UCSD-AML1 (cell line): ENCODE data around the gene PRKN.

Experiments
- DNase-seq: peaks from one replicate; lab custom pipeline; 2025; ENCODE audit not compliant: unreplicated experiment; lab: John Stamatoyannopoulos, UW

Gene PRKN

DNA sequence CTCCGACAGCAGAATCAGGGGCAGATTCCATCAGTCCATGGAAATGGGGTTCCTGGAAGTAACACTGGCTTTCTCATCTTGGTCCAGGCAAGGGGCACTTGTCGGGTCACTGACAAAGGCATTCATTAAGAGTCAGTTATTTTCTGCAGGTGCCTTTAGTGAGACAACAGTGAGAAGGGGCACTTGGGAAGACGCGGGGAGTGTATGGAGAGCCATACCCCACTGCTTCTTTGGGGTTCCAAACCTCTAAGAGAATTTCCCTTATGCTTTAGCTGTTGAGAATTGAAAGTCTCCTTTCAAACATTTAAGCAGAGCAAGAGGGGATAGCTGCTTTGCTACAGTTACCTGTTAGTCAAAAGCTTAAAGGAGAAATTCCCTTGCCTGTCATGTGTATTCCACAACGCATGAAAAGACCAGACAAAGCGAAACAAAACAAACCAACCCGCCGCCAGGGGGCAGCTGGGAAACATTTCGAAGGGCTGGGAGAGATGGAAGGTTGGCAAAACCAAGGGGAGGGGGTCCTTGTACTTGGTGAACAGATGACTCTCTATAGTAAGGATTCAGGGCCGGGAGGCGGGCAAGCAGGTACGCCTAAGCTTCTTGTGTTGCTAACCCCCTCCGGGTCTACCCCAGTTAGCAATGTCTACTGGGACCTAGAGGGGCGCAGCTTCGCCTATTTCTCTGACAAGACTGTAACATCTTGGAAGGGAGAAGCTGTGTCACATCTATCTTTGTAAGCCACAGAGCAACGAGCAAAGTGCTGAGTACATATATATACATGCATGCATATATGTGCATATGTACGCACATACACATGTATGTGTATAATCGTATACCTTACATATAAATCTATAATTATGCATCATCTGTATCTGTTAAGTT lies 978.8 kb downstream of the PRKN start:
- DNase-seq, result peak; percentile 52

DNA sequence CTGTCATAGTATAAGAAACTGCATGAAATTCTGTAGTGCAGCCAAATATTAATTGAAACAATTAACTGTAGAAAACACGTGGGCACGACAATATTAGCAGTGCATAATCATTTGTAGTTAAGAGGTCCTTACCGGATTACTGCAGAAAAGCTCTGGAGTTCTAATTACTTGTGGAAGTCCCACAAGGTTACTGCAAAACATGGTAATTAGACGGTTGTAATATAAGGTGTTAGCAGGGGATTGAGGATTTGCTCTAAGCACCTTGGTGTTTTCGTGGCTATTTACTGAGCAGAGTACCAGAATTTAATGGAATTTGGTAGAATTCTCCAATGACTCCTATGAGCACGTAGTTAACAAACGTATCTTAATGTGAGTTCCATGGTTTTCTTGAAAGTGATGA lies 980.1 kb downstream of the PRKN start:
- DNase-seq, result no peak

GRCh38 chr6:161745594-161746141 lies 981.9 kb downstream of the PRKN start:
- DNase-seq, result no peak

- DNase-seq, result no peak
Measured at GRCh38 chr6:161745128-161745527, 982.4 kb downstream of the PRKN start.

DNA sequence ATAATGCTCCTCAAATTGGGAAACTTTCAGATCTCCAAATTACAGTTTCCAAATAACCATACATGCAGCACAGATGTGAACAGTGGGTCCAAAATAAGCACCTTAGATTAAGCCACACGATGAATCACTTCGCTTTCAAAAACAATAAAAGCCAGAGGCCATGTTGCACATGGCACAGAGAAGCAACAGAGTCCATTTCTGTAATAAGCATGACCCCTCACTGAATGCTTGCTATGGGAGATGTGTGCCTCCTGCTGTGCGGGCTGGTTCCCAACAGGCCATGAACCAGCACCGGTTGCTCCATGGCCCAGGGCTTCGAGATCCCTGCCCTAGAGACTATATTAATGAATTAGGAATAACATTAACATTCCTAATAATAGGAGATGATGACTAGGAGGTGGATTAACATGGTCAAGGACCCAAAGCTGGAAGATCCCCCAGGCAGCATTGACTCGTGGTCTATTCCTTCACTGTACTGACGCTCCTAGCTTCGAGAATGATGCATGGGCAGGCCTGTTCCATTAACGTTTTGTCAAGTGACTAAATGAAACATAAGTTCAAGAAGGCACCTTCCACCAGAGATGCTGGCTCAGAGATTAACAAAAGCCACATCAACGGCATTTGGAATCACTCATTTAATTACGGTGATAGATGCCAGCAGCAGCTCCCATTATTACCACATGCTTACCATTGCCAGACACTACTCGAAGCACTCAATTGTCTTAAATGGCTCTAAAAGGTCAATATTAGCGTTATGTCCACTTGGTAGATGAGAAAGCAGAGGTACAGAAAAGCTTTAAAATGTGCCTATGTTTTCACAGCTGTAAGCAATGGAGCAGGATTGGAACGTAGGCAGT lies 983.1 kb downstream of the PRKN start:
- DNase-seq, result no peak

GRCh38 chr6:161743509-161744178 lies 983.9 kb downstream of the PRKN start:
- no peak for DNase-seq

DNA sequence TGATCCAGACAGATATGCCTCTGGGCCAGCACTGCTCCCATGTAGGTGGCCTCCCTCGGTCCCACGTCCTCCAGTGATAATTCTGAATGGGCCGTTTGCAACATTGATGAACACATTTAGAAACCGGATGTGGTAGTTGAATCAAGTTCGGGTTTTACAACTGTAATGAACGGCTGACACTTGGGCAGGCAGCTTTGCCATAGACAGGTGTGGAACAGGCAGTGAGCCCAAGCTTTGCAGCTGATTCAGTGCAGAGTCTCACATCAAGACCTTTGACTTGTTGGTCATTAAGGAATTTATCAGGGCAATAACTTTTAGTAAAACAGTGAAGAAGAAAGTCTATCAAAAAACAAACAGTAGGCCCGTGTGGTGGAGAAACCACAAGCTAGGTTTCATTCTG lies 987.1 kb downstream of the PRKN start:
- DNase-seq, result no peak

DNA sequence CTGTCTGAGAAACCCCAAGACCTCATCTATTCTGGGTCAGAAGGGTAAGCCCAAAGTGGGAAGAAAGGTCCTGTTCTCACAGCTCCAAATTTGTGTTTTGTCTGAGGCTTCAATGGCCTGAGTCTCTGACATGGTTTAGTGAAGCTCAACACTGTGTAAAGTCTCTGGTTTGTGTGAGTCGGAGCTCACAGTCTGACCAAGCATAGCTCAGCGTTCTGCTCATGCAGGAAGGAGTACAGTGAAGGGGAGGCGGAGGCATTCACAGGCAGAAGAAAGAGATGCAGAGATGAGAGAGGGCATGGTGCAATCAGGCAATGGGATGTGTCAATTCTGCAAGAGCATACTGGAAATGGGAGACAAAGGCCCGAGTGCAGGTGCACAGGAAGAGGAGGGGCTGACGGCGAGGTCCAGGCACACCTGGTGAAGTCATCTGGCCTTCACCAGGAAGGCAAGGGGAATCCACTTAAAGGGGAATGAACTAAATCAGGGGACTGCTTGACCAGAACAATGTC lies 990.7 kb downstream of the PRKN start:
- DNase-seq, result no peak

- DNase-seq, result no peak
Measured at GRCh38 chr6:161736326-161736725, 991.2 kb downstream of the PRKN start.

DNA sequence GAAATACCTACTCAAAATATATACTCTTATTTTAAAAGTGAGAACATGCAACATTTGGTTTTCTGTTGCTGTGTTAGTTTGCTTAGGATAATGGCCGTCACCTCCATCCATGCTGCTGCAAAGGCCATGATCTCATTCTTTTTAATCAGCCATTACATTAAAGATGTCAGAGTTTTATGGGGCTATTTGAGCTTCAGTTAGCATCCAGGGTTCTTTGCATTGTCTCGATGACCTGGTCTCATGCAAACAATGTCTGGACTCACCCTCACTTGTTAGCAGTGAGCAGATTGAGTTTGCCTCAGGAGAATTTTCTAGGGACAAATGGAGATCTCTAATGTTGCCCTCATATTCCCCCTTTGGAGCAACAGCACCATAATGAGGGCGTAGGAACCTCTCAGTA lies 995.0 kb downstream of the PRKN start:
- no peak for DNase-seq

DNA sequence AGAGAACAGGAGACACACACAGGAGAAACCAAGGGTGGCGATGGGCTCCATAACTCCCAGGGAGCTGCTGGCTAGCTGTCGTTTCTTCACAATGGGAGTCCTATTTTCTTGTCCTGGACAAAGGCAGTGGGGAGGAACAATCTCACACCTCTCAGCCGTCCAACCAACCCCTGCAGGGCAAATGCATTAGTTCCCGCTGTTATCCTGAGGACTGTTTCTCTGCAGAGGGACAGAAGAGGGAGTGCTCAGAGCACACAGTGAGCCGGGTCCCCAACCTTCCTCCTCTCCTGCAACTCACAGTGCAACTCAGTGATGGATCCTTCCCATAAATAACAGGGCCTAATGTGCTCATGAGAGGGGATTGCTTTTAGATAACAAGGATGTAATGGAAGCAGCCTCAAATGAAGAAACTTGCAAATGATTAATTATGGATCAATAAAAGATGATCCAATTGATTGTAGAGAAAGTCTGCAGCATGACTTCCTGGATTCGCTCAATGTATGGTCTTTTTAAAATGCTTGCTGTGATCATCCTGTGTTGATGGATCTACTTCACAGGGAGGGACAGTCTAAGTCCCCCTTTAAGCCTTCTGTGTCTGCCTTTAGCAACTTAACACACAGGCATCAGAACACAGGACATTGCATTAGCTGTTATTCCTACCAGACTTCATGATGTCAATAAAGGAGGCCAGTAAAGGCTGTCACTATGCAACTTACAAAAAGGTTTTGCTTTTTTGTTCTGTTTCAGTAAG lies 1000.3 kb downstream of the PRKN start:
- no peak for DNase-seq

DNA sequence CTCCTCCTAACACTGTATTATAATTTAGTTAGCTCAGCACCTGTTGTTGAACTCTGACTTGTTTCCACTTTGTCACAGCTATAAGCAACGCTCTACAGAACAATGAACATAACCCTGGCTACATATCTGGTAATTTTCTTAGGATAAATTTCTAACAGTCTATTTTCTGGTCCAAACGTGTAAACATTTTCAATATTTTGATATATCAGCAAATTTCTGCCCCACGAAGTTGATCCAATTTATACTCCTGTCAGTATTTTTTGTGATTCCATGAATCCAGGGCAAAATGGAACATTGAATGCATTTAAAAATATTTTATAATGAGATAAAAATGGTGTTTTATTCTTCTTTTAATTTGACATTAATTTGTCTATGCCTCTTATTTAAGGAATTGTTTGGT lies 1005.2 kb downstream of the PRKN start:
- no peak for DNase-seq

DNA sequence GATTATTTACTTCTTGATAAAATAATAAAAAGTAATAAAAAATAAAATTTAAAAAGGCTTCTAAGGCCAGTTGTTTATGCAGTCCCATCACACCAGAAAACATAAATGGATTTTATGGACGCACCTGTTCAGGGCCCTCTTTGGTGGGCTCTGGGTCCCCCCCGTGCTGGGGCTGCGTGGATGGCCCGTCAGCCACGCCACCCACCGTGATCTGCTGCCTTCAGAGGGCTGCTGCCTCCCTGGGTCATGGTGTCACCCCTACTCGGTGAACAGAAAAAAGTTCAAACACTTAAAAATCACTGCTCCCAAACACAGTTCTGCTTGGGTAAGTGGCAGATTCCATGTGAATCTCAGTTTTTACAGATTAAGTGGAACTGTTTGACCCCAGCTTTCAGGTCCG lies 1006.1 kb downstream of the PRKN start:
- DNase-seq, result no peak

DNA sequence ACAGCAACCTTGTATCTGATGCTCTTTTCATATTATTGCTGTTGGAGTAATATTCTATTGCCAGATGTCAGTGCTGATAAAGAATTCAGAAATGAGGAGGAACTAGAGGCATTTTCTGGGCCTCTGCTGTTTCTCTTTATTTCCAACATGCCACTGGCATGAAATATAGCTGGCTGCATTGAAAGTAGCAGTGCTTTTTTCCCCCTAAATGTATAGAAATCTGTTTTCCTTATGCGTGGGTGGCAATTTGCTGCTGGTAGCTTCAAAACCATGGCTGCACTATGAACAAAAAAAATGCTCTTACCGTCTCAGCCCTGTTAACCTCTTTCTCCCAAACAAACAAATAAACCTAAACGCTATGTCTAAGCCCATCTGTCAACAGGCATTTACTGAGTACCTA lies 1011.4 kb downstream of the PRKN start:
- no peak for DNase-seq

DNA sequence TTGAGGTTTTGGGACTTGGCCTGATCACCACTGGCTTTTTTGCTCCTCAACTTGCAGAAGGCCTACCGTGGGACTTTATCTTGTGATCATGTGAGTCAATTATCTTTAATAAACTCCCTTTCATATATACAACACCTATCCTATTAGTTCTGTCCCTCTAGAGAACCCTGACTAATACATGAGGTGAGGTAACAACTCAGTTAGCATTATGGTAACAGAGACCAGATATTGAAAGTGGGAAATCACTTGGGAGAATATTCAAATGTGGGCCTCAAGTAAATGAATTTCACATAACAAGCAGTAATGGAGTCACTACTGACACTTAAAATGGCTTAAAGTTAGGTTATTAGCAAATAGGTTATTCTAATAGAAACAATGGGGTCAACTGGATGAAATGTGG lies 1015.6 kb downstream of the PRKN start:
- DNase-seq, result no peak

DNA sequence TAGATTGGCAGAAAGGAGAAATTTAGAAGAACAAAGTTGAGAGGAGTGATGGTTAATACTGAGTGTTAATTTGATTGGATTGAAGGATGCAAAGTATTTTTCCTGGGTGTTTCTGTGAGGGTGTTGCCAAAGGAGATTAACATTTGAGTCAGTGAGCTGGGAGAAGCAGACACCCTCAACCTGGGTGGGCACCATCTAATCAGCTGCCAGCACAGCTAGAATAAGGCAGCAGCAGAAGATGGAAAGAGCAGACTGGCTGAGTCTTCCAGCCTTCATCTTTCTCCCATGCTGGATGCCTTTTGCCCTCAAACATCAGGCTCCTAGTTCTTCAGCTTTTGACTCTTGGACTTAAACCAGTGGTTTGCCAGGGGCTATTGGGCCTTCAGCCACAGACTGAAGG lies 1016.1 kb downstream of the PRKN start:
- no peak for DNase-seq

DNA sequence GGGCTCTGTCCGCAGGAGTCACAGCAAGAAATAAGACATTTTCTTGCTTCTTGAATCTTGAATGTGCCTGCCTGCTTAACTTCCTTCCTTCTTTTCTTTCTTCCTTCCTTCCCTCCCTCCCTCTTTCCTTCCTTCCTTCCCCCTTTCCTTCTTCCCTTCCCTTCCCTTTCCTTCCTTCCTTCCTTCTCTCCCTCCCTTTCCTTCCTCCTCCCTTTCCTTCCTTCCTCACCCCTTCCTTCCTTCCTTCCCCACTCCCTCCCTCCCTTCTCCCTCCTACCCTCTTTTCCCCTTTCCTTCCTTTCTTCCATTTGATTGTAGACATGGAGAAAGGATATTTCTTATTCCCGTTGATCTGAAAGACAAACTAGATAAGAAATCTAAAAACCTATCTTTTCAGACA lies 1016.9 kb downstream of the PRKN start:
- DNase-seq, result no peak

- no peak for DNase-seq
Measured at GRCh38 chr6:161701056-161701455, 1026.5 kb downstream of the PRKN start.

DNA sequence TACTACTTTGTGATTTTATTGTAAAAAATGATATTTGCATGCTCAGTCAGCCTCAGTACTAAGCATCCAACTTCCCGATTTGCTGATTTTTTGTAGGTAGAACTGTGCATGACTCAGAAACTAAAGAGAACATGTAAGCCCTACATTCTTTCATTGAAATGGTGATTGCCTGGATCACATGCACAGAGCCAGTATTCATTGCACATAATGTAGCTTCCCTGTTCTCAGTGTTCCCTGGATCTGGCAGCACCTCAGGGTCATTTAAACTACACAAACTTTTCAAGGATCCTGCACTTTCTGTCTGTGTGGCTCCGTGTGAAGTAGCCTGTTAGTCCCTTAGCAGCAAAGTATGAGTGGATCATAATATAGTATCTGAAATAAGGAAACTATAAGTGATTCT lies 1030.8 kb downstream of the PRKN start:
- DNase-seq, result no peak

DNA sequence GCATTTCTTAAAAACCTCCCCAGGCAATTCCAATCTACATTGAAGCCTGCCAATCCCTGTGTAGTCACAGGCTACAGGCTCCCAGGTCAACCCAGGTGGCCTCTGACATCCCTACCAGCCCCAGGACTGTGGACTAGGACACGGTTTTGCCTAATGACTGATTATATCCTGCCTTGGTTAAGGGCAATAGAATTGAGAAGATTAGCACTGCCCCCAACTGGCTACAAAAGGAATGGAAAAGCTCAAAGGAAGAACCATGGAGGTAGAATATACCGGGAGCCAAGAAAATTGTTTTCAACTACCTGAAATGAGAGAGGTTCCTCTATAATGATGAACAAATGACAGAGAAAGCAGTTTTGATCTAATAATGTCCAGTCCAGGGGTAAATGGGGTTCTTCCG lies 1032.6 kb downstream of the PRKN start:
- no peak for DNase-seq
